MM.1S (cell line): Measurements from ENCODE around the gene TDRD12.

ENCODE experiments used
- DNase-seq: peaks from one replicate; pipeline ENCODE4 v3.0.0-alpha.2; 2015
- H2AFZ ChIP-seq: fragments of 300-600 bp; sonication (generic); 2 replicates; pipeline ENCODE4 v1.6.0; 2016; ENCODE audit warnings: antibody characterized with exemption, low read length
- H3F3A ChIP-seq: fragments of 300-600 bp; sonication (generic); 2 replicates; pipeline ENCODE4 v1.6.1; 2016; ENCODE audit warnings: mild to moderate bottlenecking, antibody characterized with exemption, low read length, moderate library complexity, mixed read lengths; ENCODE audit not compliant: insufficient read depth
- H3K27ac ChIP-seq: fragments of 300-600 bp; sonication (generic); 2 replicates; pipeline ENCODE4 v1.5.1; 2016; ENCODE audit warnings: mild to moderate bottlenecking, low read length
- H3K27me3 ChIP-seq: fragments of 300-600 bp; sonication (generic); replicated peaks from 2 replicates; pipeline ENCODE4 v1.6.0; 2016; ENCODE audit warnings: low read length; ENCODE audit not compliant: insufficient read depth
- H3K36me3 ChIP-seq: fragments of 300-600 bp; sonication (generic); replicated peaks from 2 replicates; pipeline ENCODE4 v1.6.1; 2016; ENCODE audit warnings: mild to moderate bottlenecking, low read length, mixed read lengths; ENCODE audit not compliant: insufficient read depth
- H3K4me1 ChIP-seq: fragments of 300-600 bp; sonication (generic); 2 replicates; pipeline ENCODE4 v1.6.1; 2016; ENCODE audit warnings: low read length, mixed read lengths
- H3K4me2 ChIP-seq: fragments of 300-600 bp; sonication (generic); 2 replicates; pipeline ENCODE4 v1.6.0; 2016; ENCODE audit warnings: low read depth, low read length
- H3K4me3 ChIP-seq: fragments of 300-600 bp; sonication (generic); 2 replicates; pipeline ENCODE4 v1.5.1; 2016; ENCODE audit warnings: low read length, mixed read lengths
- H3K79me2 ChIP-seq: fragments of 300-600 bp; sonication (generic); 2 replicates; pipeline ENCODE4 v1.6.1; 2016; ENCODE audit warnings: mixed run types, low read length, mixed read lengths
- H3K9ac ChIP-seq: fragments of 300-600 bp; sonication (generic); 2 replicates; pipeline ENCODE4 v1.6.1; 2016; ENCODE audit warnings: low read length, mixed read lengths
- H3K9me2 ChIP-seq: fragments of 300-600 bp; sonication (generic); replicated peaks from 2 replicates; pipeline ENCODE4 v1.6.1; 2016; ENCODE audit warnings: mild to moderate bottlenecking, low read length, mixed read lengths; ENCODE audit not compliant: insufficient read depth
- H3K9me3 ChIP-seq: fragments of 300-600 bp; sonication (generic); replicated peaks from 2 replicates; pipeline ENCODE4 v1.6.1; 2016; ENCODE audit warnings: mild to moderate bottlenecking, low read length, mixed read lengths; ENCODE audit not compliant: insufficient read depth
- H4K20me1 ChIP-seq: fragments of 300-600 bp; sonication (generic); 2 replicates; pipeline ENCODE4 v1.6.1; 2016; ENCODE audit warnings: mild to moderate bottlenecking, low read length, moderate library complexity, mixed read lengths; ENCODE audit not compliant: insufficient read depth
- CTCF ChIP-seq: fragments of 300-600 bp; sonication (generic); IDR thresholded peaks from 2 replicates; pipeline ENCODE4 v1.5.1; 2016; ENCODE audit warnings: antibody characterized with exemption, low read length, mixed read lengths
- EZH2 ChIP-seq: fragments of 300-600 bp; sonication (generic); optimal IDR thresholded peaks from 2 replicates; pipeline ENCODE3; 2017; ENCODE audit warnings: low read depth, mild to moderate bottlenecking, antibody characterized with exemption, low read length, mixed read lengths
- EZH2phosphoT487 ChIP-seq: fragments of 300-600 bp; sonication (generic); IDR thresholded peaks from 2 replicates; pipeline ENCODE4 v1.6.1; 2018; ENCODE audit warnings: antibody characterized with exemption, low read length

Gene TDRD12

DNA sequence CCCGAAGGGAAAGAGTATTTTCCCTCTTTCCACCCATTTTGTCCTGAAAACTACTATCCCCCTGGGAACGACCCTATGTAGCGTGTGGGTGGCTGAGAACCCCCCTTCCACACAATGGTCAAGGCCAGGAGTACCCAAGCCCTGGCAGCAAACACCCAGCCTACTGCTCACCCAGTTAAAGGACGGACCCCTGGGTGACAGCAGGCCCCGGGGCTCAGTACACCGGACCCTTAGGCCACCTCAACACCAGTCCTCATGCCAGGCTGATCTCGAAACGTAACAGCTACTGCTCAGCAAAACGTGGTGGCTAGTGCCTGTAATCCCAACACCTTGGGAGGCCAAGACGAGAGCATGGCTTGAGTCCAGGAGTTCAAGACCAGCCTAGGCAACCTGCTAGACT lies 46.0 kb upstream of the TDRD12 start:
- no peak overlapping the region for H3K27ac ChIP-seq
- TF ChIP-seq CTCF (no peak), EZH2 (no peak), EZH2phosphoT487 (no peak)
- no peaks in the 10 kb centered on the region for H4K20me1 ChIP-seq
- 0 out of 2 replicates have a peak, but pooled peaks cover 6% of the 10 kb centered on the region for H3K4me1 ChIP-seq
- no peak overlapping the region for H3K9ac ChIP-seq
- no peaks in the 10 kb centered on the region for H3K36me3 ChIP-seq
- no peak overlapping the region for H3K4me3 ChIP-seq
- no peaks in the 10 kb centered on the region for H3K27me3 ChIP-seq
- no peaks in the 10 kb centered on the region for H3K9me3 ChIP-seq
- no peaks in the 10 kb centered on the region for H3F3A ChIP-seq
- peaks cover 55% of the 10 kb centered on the region for H3K79me2 ChIP-seq
- no peaks in the 10 kb centered on the region for H3K9me2 ChIP-seq
- H2AFZ ChIP-seq, result no peak overlapping the region
- no peak for DNase-seq
- H3K4me2 ChIP-seq, result peak overlapping the region; percentile 98; the same call in 1 of the 2 replicates

DNA sequence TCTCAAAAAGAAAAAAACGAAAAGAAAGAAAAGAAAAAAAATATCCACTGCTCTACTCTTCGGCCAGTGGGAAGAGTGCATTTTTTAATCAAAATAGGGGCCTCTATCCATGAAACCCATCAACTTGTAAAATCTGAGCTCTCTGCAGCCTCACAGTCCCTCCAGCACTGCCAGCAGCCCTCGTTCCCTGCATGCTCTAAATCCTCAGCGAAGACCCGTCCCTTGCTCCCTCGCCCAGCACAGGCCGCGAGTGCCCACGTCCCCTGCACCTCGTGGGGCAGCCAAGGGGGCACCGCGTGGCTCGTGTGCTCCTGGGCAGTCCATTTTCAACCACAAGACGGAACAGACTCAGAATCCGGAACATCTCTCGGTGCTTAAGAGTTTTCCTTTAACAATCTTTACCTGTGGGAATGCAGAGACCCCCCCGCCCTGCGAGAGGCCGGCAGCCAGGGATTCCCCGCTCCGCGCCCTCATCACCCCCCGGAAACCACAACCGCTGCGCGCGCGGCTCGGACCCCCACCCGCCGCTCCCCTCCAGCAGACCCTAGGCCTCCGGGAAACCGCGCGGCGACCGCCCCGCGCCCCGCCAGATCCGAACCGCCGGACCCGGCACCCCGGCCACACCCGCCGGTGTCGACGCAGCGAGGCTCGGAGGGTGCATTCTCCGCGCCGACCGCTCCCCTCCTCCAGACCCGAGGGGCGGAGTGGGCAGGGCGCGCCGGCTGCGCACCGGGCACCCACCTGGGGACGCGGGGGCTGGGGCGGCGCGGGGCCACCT lies 45.2 kb upstream of the TDRD12 start:
- Histone ChIP-seq H4K20me1 (no peaks in the 10 kb centered on the region), H3K9me3 (no peaks in the 10 kb centered on the region), H2AFZ (peak overlapping the region; percentile 78; the same call in 1 of the 2 replicates), H3F3A (no peaks in the 10 kb centered on the region), H3K9me2 (no peaks in the 10 kb centered on the region), H3K27me3 (no peaks in the 10 kb centered on the region), H3K9ac (peak overlapping the region; percentile 52; the same call in 1 of the 2 replicates), H3K36me3 (no peaks in the 10 kb centered on the region), H3K79me2 (peaks cover 47% of the 10 kb centered on the region), H3K4me3 (peak overlapping the region; percentile 97), H3K4me1 (0 out of 2 replicates have a peak, but pooled peaks cover 6% of the 10 kb centered on the region), H3K27ac (no peak overlapping the region), H3K4me2 (peak overlapping the region; percentile 98)
- TF ChIP-seq EZH2phosphoT487 (no peak), CTCF (no peak), EZH2 (no peak)
- DNase-seq, result no peak

DNA sequence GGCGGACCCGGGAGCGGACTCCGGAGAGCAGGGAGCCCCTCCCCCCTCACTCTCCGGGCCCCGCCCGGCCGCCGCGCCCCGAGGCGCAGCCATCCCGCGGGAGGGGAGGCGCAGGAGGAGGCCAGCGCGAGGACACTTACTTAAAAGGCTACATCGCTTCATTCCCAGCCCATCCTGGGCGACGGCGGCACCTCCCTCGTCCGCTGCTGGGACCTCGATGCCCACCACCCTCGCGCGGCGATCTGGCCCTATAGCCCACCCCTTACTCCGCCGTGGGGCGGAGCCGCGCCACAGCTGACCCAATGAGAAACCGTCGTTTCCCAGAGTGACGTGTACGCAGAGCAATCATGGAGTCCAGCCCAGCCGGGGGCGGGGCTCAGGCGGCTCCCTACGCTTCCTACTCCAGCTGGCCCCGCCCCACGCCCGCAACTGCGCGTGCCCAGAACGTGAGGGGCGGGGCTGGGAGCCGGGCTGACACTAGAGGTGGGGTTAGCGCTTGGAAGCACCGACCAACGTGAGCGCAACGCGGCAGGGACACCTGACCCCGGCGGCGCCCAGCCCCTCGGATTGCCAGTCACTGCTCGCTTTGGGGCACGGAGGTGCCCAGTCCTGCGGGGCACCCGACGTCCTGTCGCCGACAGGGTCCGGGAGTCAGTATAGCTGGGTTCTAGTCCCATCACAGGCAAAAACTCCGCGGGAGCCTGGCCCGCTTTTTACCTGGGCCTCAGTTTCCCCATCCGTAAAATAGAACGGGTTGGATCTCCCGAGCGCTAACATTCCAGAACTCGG lies 44.4 kb upstream of the TDRD12 start, which contains the start of gene ANKRD27:
ANKRD27 (minus strand) TSS at position 250 of the 789 bp plus-strand sequence. CDS start 16,165 bp downstream, outside the sequence.
- H3K36me3 ChIP-seq, result no peaks in the 10 kb centered on the region
- 0 out of 2 replicates have a peak, but pooled peaks cover 6% of the 10 kb centered on the region for H3K4me1 ChIP-seq
- peaks cover 40% of the 10 kb centered on the region for H3K79me2 ChIP-seq
- H2AFZ ChIP-seq, result peak within 1 kb of the TSS; percentile 98
- H3F3A ChIP-seq, result no peaks in the 10 kb centered on the region
- H4K20me1 ChIP-seq, result no peaks in the 10 kb centered on the region
- H3K4me2 ChIP-seq, result peak within 1 kb of the TSS; percentile 98
- no peaks in the 10 kb centered on the region for H3K9me2 ChIP-seq
- TF ChIP-seq CTCF, result no peak
- peak within 1 kb of the TSS; percentile 71 for H3K9ac ChIP-seq
- DNase-seq, result peak; percentile 99
- H3K4me3 ChIP-seq, result peak within 1 kb of the TSS; percentile 97
- H3K27me3 ChIP-seq, result no peaks in the 10 kb centered on the region
- no peaks in the 10 kb centered on the region for H3K9me3 ChIP-seq
- H3K27ac ChIP-seq, result peak within 1 kb of the TSS; percentile 48; the same call in 1 of the 2 replicates
